ENCODE data around the gene PHF20. TPM values are rescaled to one million over a fixed set of nuclear protein-coding genes. Genes with fewer than 3 reads are reported as not detected.
"Not testable (repeated sequence)": the region's sequence is repeated elsewhere in the genome, so short reads cannot be mapped to it uniquely, and the experiment has no call there.

Gene PHF20
- total RNA-seq, 4 donors from 2014 or later, result 42.0 to 55.9 (median 49.2) TPM

GRCh38 chr20:35953387-35954199, 181.8 kb downstream of the PHF20 start:
- no peaks in the 10 kb centered on the region for H3K27me3 ChIP-seq
- ATAC-seq, result peak; percentile 39
- 0 to 7% methylated on average over 6 to 11 of the region's 65 CpGs for WGBS, 2 donors (ENCODE audit: low coverage in 1 of 2)
- H3K27ac ChIP-seq, result peak overlapping the region; percentile 92 to 98 (median 96)
- no peaks in the 10 kb centered on the region for H3K9me3 ChIP-seq
- peak overlapping the region; percentile 84 to 91 for H3K4me3 ChIP-seq
- TF ChIP-seq POLR2A (IDR thresholded peaks at IDR 0.05) (no peak), CTCF (IDR thresholded peaks at IDR 0.05) (no peak), POLR2AphosphoS5 (IDR thresholded peaks at IDR 0.05) (no peak), EP300 (IDR thresholded peaks at IDR 0.05) (no peak)
- no peaks in the 10 kb centered on the region for H3K36me3 ChIP-seq
- H3K4me1 ChIP-seq, result peaks cover 0 to 33% (median 13%) of the 10 kb centered on the region in 3 donors

GRCh38 chr20:35954200-35954906, 182.5 kb downstream of the PHF20 start, which contains the start of gene SCAND1:
SCAND1 (minus strand) TSS chr20:35954502; CDS start chr20:35954284, 218 bp downstream.
- no CpG with 5 or more reads among the region's 76 CpGs for WGBS, 2 donors (ENCODE audit: low coverage in 1 of 2)
- H3K4me1 ChIP-seq, result peaks cover 0 to 33% (median 13%) of the 10 kb centered on the region in 3 donors
- no peaks in the 10 kb centered on the region for H3K9me3 ChIP-seq
- H3K27me3 ChIP-seq, result no peaks in the 10 kb centered on the region
- H3K4me3 ChIP-seq, result peak within 1 kb of the TSS; percentile 84 to 91
- peak; percentile 75 to 82 for TF ChIP-seq POLR2A (IDR thresholded peaks at IDR 0.05)
- TF ChIP-seq EP300 (IDR thresholded peaks at IDR 0.05), result no peak
- peak; percentile 91 for TF ChIP-seq POLR2AphosphoS5 (IDR thresholded peaks at IDR 0.05)
- TF ChIP-seq CTCF (IDR thresholded peaks at IDR 0.05), result peak; percentile 88 to 96 (median 92)
- no peaks in the 10 kb centered on the region for H3K36me3 ChIP-seq
- H3K27ac ChIP-seq, result peak within 1 kb of the TSS; percentile 92 to 98 (median 96)
- peak; percentile 94 for ATAC-seq

- TF ChIP-seq POLR2A (IDR thresholded peaks at IDR 0.05), result no peak
- no peak for ATAC-seq
- H3K27me3 ChIP-seq, result no peaks in the 10 kb centered on the region
- H3K36me3 ChIP-seq, result no peaks in the 10 kb centered on the region
- peaks cover 0 to 33% (median 13%) of the 10 kb centered on the region in 3 donors for H3K4me1 ChIP-seq
- no peaks in the 10 kb centered on the region for H3K9me3 ChIP-seq
- peak overlapping the region; percentile 84 to 91 for H3K4me3 ChIP-seq
- peak overlapping the region; percentile 92 to 98 (median 96) for H3K27ac ChIP-seq
- 2 to 11% methylated on average over 4 to 6 of the region's 19 CpGs for WGBS, 2 donors (ENCODE audit: low coverage in 1 of 2)
These were observed 183.1 kb downstream of the PHF20 start for GRCh38 chr20:35954907-35955251.

GRCh38 chr20:35956616-35957015, 184.8 kb downstream of the PHF20 start:
- H3K27ac ChIP-seq, result no peak overlapping the region

GRCh38 chr20:35959291-35959690, 187.5 kb downstream of the PHF20 start:
- H3K9me3 ChIP-seq, H3K27ac ChIP-seq, H3K27me3 ChIP-seq, H3K4me3 ChIP-seq, ATAC-seq, H3K36me3 ChIP-seq: not testable (repeated sequence)
- WGBS, 2 donors (ENCODE audit: low coverage in 1 of 2), result 80 to 85% methylated on average over 6 of the region's 6 CpGs
- H3K4me1 ChIP-seq, result peaks cover 0 to 11% (median 0%) of the 10 kb centered on the region in 3 donors

More at GRCh38 chr20:35956616-35957015, 184.8 kb downstream of the PHF20 start:
- TF ChIP-seq POLR2AphosphoS5 (IDR thresholded peaks at IDR 0.05) (no peak), CTCF (IDR thresholded peaks at IDR 0.05) (no peak), EP300 (IDR thresholded peaks at IDR 0.05) (no peak), POLR2A (IDR thresholded peaks at IDR 0.05) (no peak)
- Histone ChIP-seq H3K27me3 (no peaks in the 10 kb centered on the region), H3K4me3 (no peak overlapping the region), H3K4me1 (peaks cover 0 to 32% (median 13%) of the 10 kb centered on the region in 3 donors), H3K36me3 (no peaks in the 10 kb centered on the region), H3K9me3 (no peaks in the 10 kb centered on the region)
- no peak for ATAC-seq

Data from gastroesophageal sphincter (tissue), 4 donors.